ENCODE measurements around the gene MTM1. TPM values are rescaled to one million over a fixed set of nuclear protein-coding genes. Genes with fewer than 3 reads are reported as not detected.

The MTM1 gene
- total and polyA plus RNA-seq, 2 experiments from 2014 or later: 3.2 to 8.7 TPM

GRCh38 chrX:150529587-150529986, 38.8 kb upstream of the MTM1 start:
- Histone ChIP-seq H3K4me3 (no peak overlapping the region), H3K4me1 (ENCODE audit: insufficient read depth) (no peaks in the 10 kb centered on the region), H3K36me3 (ENCODE audit: insufficient read depth) (no peaks in the 10 kb centered on the region), H3K79me2 (replicated peaks; ENCODE audit: insufficient read depth) (no peaks in the 10 kb centered on the region), H2AFZ (no peak overlapping the region), H3F3A (replicated peaks; ENCODE audit: low read depth) (no peaks in the 10 kb centered on the region), H3K9me2 (ENCODE audit: insufficient read depth) (no peaks in the 10 kb centered on the region), H3K27ac (ENCODE audit: low read depth) (no peak overlapping the region), H3K27me3 (ENCODE audit: insufficient read depth) (no peaks in the 10 kb centered on the region), H4K20me1 (replicated peaks; ENCODE audit: insufficient read depth) (no peaks in the 10 kb centered on the region), H3K4me2 (no peak overlapping the region)
- Mint-ChIP-seq H3K36me3 (ENCODE audit: low read depth) (no peaks in the 10 kb centered on the region), H3K9me3 (no peaks in the 10 kb centered on the region), H3K4me3 (no peak overlapping the region), H3K4me1 (no peaks in the 10 kb centered on the region), H3K27me3 (ENCODE audit: insufficient read depth, low read depth, poor library complexity) (peaks cover 3% of the 10 kb centered on the region), H3K27ac (no peak overlapping the region)
- TF ChIP-seq ETS1 (IDR thresholded peaks at IDR 0.05) (no peak), ZNF331 (CRISPR knock-in tag; IDR thresholded peaks at IDR 0.05; ENCODE audit: low read depth) (no peak), EZH2phosphoT487 (IDR thresholded peaks at IDR 0.05; ENCODE audit: unreplicated experiment) (no peak), POLR2AphosphoS5 (IDR thresholded peaks at IDR 0.05; ENCODE audit: low read depth) (no peak), EZH2 (IDR thresholded peaks at IDR 0.05; ENCODE audit: low read depth, unreplicated experiment) (no peak), JUNB (IDR thresholded peaks at IDR 0.05; ENCODE audit: unreplicated experiment) (no peak), REST (IDR thresholded peaks at IDR 0.05; ENCODE audit: unreplicated experiment) (no peak)
- ATAC-seq (no peak), DNase-seq (ENCODE audit: low spot score) (no peak)

DNA sequence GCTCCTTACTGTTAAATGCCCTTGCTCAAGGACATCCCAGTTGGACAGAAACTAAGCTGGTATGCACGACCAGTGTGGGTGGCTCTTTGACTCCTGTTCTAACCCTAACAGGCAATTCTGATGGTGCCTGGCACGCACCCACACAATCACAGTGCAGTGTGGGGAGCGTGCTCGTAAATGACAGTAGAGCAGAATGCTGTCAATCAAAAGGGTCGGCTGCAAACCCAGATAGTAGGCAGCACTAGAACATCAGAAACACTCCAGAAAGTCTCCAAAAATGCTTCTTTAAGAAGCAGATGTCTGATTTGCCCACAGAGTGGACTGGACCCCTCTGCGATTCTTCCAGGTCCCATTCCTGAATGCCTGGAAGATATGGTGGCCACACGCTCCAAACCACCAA, 37.6 kb upstream of the MTM1 start:
- DNase-seq (ENCODE audit: low spot score) (no peak), ATAC-seq (no peak)
- Mint-ChIP-seq H3K9me3 (no peaks in the 10 kb centered on the region), H3K27ac (no peak overlapping the region), H3K36me3 (ENCODE audit: low read depth) (no peaks in the 10 kb centered on the region), H3K27me3 (ENCODE audit: insufficient read depth, low read depth, poor library complexity) (peaks cover 3% of the 10 kb centered on the region), H3K4me3 (no peak overlapping the region), H3K4me1 (no peaks in the 10 kb centered on the region)
- no peak overlapping the region for H3K27ac ChIP-seq (ENCODE audit: low read depth)
- no peaks in the 10 kb centered on the region for H3K9me2 ChIP-seq (ENCODE audit: insufficient read depth)
- H2AFZ ChIP-seq: no peak overlapping the region
- H4K20me1 ChIP-seq (replicated peaks; ENCODE audit: insufficient read depth): no peaks in the 10 kb centered on the region
- TF ChIP-seq NANOG (IDR thresholded peaks at IDR 0.05; ENCODE audit: borderline replicate concordance): no peak
- TF ChIP-seq STAT1 (IDR thresholded peaks at IDR 0.05; ENCODE audit: unreplicated experiment): no peak
- TF ChIP-seq, protein P1, sequence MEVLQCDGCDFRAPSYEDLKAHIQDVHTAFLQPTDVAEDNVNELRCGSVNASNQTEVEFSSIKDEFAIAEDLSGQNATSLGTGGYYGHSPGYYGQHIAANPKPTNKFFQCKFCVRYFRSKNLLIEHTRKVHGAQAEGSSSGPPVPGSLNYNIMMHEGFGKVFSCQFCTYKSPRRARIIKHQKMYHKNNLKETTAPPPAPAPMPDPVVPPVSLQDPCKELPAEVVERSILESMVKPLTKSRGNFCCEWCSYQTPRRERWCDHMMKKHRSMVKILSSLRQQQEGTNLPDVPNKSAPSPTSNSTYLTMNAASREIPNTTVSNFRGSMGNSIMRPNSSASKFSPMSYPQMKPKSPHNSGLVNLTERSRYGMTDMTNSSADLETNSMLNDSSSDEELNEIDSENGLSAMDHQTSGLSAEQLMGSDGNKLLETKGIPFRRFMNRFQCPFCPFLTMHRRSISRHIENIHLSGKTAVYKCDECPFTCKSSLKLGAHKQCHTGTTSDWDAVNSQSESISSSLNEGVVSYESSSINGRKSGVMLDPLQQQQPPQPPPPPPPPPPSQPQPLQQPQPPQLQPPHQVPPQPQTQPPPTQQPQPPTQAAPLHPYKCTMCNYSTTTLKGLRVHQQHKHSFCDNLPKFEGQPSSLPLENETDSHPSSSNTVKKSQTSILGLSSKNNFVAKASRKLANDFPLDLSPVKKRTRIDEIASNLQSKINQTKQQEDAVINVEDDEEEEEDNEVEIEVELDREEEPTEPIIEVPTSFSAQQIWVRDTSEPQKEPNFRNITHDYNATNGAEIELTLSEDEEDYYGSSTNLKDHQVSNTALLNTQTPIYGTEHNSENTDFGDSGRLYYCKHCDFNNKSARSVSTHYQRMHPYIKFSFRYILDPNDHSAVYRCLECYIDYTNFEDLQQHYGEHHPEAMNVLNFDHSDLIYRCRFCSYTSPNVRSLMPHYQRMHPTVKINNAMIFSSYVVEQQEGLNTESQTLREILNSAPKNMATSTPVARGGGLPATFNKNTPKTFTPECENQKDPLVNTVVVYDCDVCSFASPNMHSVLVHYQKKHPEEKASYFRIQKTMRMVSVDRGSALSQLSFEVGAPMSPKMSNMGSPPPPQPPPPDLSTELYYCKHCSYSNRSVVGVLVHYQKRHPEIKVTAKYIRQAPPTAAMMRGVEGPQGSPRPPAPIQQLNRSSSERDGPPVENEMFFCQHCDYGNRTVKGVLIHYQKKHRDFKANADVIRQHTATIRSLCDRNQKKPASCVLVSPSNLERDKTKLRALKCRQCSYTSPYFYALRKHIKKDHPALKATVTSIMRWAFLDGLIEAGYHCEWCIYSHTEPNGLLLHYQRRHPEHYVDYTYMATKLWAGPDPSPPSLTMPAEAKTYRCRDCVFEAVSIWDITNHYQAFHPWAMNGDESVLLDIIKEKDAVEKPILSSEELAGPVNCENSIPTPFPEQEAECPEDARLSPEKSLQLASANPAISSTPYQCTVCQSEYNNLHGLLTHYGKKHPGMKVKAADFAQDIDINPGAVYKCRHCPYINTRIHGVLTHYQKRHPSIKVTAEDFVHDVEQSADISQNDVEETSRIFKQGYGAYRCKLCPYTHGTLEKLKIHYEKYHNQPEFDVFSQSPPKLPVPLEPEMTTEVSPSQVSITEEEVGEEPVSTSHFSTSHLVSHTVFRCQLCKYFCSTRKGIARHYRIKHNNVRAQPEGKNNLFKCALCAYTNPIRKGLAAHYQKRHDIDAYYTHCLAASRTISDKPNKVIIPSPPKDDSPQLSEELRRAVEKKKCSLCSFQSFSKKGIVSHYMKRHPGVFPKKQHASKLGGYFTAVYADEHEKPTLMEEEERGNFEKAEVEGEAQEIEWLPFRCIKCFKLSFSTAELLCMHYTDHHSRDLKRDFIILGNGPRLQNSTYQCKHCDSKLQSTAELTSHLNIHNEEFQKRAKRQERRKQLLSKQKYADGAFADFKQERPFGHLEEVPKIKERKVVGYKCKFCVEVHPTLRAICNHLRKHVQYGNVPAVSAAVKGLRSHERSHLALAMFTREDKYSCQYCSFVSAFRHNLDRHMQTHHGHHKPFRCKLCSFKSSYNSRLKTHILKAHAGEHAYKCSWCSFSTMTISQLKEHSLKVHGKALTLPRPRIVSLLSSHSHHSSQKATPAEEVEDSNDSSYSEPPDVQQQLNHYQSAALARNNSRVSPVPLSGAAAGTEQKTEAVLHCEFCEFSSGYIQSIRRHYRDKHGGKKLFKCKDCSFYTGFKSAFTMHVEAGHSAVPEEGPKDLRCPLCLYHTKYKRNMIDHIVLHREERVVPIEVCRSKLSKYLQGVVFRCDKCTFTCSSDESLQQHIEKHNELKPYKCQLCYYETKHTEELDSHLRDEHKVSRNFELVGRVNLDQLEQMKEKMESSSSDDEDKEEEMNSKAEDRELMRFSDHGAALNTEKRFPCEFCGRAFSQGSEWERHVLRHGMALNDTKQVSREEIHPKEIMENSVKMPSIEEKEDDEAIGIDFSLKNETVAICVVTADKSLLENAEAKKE (CRISPR knock-in tag; IDR thresholded peaks at IDR 0.05): no peak
- TF ChIP-seq ZNF114 (CRISPR knock-in tag; IDR thresholded peaks at IDR 0.05): no peak
- no peaks in the 10 kb centered on the region for H3K27me3 ChIP-seq (ENCODE audit: insufficient read depth)
- H3F3A ChIP-seq (replicated peaks; ENCODE audit: low read depth): no peaks in the 10 kb centered on the region
- H3K36me3 ChIP-seq (ENCODE audit: insufficient read depth): no peaks in the 10 kb centered on the region
- H3K4me2 ChIP-seq: no peak overlapping the region
- H3K4me1 ChIP-seq (ENCODE audit: insufficient read depth): no peaks in the 10 kb centered on the region
- H3K79me2 ChIP-seq (replicated peaks; ENCODE audit: insufficient read depth): no peaks in the 10 kb centered on the region
- no peak overlapping the region for H3K4me3 ChIP-seq
